Hepatocyte (in vitro differentiated cells): ENCODE data around the gene SIL1. TPM values are rescaled to one million over a fixed set of nuclear protein-coding genes. Genes with fewer than 3 reads are reported as not detected.

ENCODE experiments used
- DNase-seq: peaks from one replicate; pipeline ENCODE4 v3.0.0-alpha.2; 2016; ENCODE audit warnings: low spot score
- H2AFZ ChIP-seq: fragments of 200-600 bp; sonication (generic); 2 replicates; pipeline ENCODE4 v1.6.0; 2016; ENCODE audit warnings: antibody characterized with exemption, mild to moderate bottlenecking
- H3K27ac ChIP-seq: fragments of 200-600 bp; sonication (generic); 2 replicates; pipeline ENCODE4 v1.5.1; 2016; ENCODE audit warnings: mild to moderate bottlenecking
- H3K27me3 ChIP-seq: fragments of 200-600 bp; sonication (generic); 2 replicates; pipeline ENCODE4 v1.6.1; 2016
- H3K36me3 ChIP-seq: fragments of 200-600 bp; sonication (generic); replicated peaks from 2 replicates; pipeline ENCODE4 v1.5.1; 2016; ENCODE audit warnings: low read depth; ENCODE audit not compliant: insufficient read depth
- H3K4me1 ChIP-seq: fragments of 200-600 bp; sonication (generic); 2 replicates; pipeline ENCODE4 v1.5.1; 2016; ENCODE audit warnings: mild to moderate bottlenecking, moderate library complexity; ENCODE audit not compliant: insufficient read depth
- H3K4me2 ChIP-seq: fragments of 200-600 bp; sonication (generic); 2 replicates; pipeline ENCODE4 v1.6.0; 2016
- H3K4me3 ChIP-seq: fragments of 200-600 bp; sonication (generic); 2 replicates; pipeline ENCODE4 v1.5.1; 2016; ENCODE audit warnings: mild to moderate bottlenecking
- H3K79me2 ChIP-seq: fragments of 200-600 bp; sonication (generic); 2 replicates; pipeline ENCODE4 v1.6.0; 2017; ENCODE audit warnings: mild to moderate bottlenecking
- H3K9me2 ChIP-seq: fragments of 200-600 bp; sonication (generic); replicated peaks from 2 replicates; pipeline ENCODE4 v1.6.0; 2017; ENCODE audit warnings: mild to moderate bottlenecking; ENCODE audit not compliant: insufficient read depth
- H3K9me3 ChIP-seq: fragments of 200-600 bp; sonication (generic); 2 replicates; pipeline ENCODE4 v1.5.1; 2016; ENCODE audit warnings: low read depth, mild to moderate bottlenecking
- H4K20me1 ChIP-seq: fragments of 200-600 bp; sonication (generic); 2 replicates; pipeline ENCODE4 v1.6.0; 2016; ENCODE audit warnings: mild to moderate bottlenecking; ENCODE audit not compliant: insufficient read depth, poor library complexity, severe bottlenecking
- EZH2 ChIP-seq: fragments of 200-600 bp; sonication (generic); IDR thresholded peaks from 2 replicates; pipeline ENCODE4 v1.6.1; 2016; ENCODE audit warnings: antibody characterized with exemption, mild to moderate bottlenecking, borderline replicate concordance
- EZH2phosphoT487 ChIP-seq: fragments of 200-600 bp; sonication (generic); IDR thresholded peaks from one replicate; pipeline ENCODE4 v1.6.1; 2018; ENCODE audit warnings: antibody characterized with exemption, mild to moderate bottlenecking, low read depth, moderate library complexity; ENCODE audit not compliant: unreplicated experiment, severe bottlenecking
- WGBS: methylation state at CpG from one replicate; pipeline ENCODE4 v1.1.6; 2016; ENCODE audit warnings: low lambda C conversion rate; ENCODE audit errors: missing lambda C conversion rate; 5-methylcytosine and 5-hydroxymethylcytosine counted together
- polyA plus RNA-seq: library from polyadenylated mRNA; unstranded; fragments of >200 nt; fragmentation: Nextera tagmentation; extraction: Ambion mirVana; gene quantifications from 2 replicates; pipeline ENCODE4 v1.2.1, GENCODE V29; 2016
- total RNA-seq: library from RNA; depleted of rRNA; stranded (reverse); fragments of >200 nt; gene quantifications from 2 replicates; pipeline ENCODE4 v1.2.3, GENCODE V29; 2014
- TF ChIP-seq, protein P1 (sequence below): fragments of 200-600 bp; sonication (generic); IDR thresholded peaks from 2 replicates; pipeline ENCODE4 v1.5.1; 2016; ENCODE audit warnings: antibody characterized with exemption, mild to moderate bottlenecking; ENCODE audit not compliant: poor library complexity

SIL1 gene
- total and polyA plus RNA-seq, 2 experiments from 2014 or later, result 82.0 to 176 TPM

DNA sequence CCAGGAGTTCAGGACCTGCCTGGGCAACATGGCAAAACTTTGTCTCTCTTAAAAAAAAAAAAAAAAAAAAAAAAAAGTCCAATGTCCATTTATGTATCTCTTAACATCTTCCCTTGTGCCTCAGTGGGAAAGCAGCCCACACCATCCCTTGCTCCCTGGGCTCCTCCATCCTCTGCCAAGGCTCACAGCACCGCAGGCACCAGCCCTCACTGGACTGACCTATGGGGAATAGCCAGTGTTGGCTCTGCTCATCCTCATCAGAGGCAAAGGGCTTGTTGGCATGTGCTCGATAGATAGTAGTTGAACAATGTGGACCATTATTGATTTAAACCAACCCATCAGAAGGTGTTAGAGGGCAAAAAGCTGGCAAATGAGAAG lies 261.2 kb downstream of the SIL1 start:
- no peak overlapping the region for H3K27ac ChIP-seq
- H4K20me1 ChIP-seq, result no peaks in the 10 kb centered on the region
- H3K27me3 ChIP-seq, result no peaks in the 10 kb centered on the region
- no peaks in the 10 kb centered on the region for H3K4me1 ChIP-seq
- TF ChIP-seq EZH2phosphoT487 (no peak), EZH2 (no peak)
- TF ChIP-seq, protein P1, sequence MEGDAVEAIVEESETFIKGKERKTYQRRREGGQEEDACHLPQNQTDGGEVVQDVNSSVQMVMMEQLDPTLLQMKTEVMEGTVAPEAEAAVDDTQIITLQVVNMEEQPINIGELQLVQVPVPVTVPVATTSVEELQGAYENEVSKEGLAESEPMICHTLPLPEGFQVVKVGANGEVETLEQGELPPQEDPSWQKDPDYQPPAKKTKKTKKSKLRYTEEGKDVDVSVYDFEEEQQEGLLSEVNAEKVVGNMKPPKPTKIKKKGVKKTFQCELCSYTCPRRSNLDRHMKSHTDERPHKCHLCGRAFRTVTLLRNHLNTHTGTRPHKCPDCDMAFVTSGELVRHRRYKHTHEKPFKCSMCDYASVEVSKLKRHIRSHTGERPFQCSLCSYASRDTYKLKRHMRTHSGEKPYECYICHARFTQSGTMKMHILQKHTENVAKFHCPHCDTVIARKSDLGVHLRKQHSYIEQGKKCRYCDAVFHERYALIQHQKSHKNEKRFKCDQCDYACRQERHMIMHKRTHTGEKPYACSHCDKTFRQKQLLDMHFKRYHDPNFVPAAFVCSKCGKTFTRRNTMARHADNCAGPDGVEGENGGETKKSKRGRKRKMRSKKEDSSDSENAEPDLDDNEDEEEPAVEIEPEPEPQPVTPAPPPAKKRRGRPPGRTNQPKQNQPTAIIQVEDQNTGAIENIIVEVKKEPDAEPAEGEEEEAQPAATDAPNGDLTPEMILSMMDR, result no peak
- no peak overlapping the region for H3K4me3 ChIP-seq
- DNase-seq, result no peak
- no peaks in the 10 kb centered on the region for H3K9me2 ChIP-seq
- H2AFZ ChIP-seq, result no peak overlapping the region
- no peaks in the 10 kb centered on the region for H3K79me2 ChIP-seq
- no peak overlapping the region for H3K4me2 ChIP-seq
- WGBS, result 63% methylated on average over 2 of the region's 2 CpGs
- no peaks in the 10 kb centered on the region for H3K36me3 ChIP-seq
- H3K9me3 ChIP-seq, result no peaks in the 10 kb centered on the region

DNA sequence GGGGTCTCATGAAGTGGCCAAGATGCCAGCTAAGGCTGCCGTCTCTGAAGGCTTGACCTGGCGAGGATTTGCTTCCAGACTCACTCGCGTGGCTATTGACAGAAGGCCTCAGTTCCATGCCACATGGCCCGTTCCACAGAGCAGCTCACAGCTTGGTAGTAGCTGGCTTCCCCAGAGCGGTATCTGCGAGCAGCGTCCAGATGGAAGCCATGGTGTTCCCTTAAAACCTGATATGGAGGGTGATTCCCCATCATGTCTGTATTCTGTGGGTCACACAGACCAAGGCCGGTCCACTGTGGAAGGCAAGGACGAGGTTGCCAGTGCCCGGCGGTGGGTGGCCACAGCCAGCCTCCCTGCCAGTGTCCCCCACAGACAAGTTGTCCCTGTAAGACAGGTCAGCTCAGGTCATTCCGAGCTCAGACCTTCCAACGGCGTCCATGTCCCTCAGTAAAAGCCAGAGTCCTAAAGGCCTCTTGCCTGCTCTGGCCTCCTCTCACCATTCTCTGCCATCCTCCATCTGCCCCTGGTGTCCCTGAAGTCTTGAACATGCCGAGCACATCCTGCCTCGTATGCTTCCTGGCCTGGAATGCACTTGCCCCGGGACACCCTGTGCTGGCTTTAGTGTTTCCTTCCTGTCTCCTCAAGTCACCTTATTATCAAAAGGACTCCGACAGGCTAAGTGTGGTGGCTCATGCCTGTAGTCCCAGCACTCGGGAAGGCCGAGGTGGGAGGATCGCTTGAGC lies 261.8 kb downstream of the SIL1 start:
- whole genome bisulfite sequencing, result 92% methylated on average over 22 of the region's 22 CpGs
- H3K4me3 ChIP-seq, result no peak overlapping the region
- no peak overlapping the region for H3K4me2 ChIP-seq
- no peaks in the 10 kb centered on the region for H3K79me2 ChIP-seq
- H4K20me1 ChIP-seq, result no peaks in the 10 kb centered on the region
- no peak for TF ChIP-seq EZH2phosphoT487
- TF ChIP-seq EZH2, result no peak
- TF ChIP-seq, protein P1, result no peak
- no peaks in the 10 kb centered on the region for H3K9me3 ChIP-seq
- H3K36me3 ChIP-seq, result no peaks in the 10 kb centered on the region
- no peak overlapping the region for H3K27ac ChIP-seq
- H3K9me2 ChIP-seq, result no peaks in the 10 kb centered on the region
- no peaks in the 10 kb centered on the region for H3K27me3 ChIP-seq
- no peaks in the 10 kb centered on the region for H3K4me1 ChIP-seq
- no peak overlapping the region for H2AFZ ChIP-seq
- DNase-seq, result no peak

DNA sequence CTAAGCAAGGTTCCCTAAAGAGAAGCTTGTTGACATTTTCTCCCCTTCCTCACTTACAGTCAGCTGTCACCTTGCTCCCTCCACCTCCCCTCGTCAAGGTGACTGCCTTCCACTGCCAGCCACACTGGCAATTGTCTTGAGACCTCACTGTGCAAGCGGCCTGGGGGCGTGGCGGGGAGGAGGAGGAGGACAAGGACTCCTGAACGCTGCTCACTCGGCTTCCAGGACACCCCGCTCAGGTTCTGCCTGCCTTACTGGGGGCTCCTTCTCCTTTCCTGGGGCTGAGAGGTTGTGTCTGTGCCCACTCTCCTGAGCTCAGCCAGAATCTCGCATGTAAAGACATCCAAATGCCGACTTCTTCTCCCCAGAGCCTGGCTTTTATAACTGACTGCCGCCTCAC lies 262.7 kb downstream of the SIL1 start:
- Histone ChIP-seq H3K9me3 (no peaks in the 10 kb centered on the region), H3K79me2 (no peaks in the 10 kb centered on the region), H3K4me1 (no peaks in the 10 kb centered on the region), H3K9me2 (no peaks in the 10 kb centered on the region), H2AFZ (no peak overlapping the region), H3K36me3 (no peaks in the 10 kb centered on the region), H3K4me2 (no peak overlapping the region), H3K4me3 (no peak overlapping the region), H4K20me1 (no peaks in the 10 kb centered on the region), H3K27me3 (no peaks in the 10 kb centered on the region), H3K27ac (no peak overlapping the region)
- no peak for DNase-seq
- 83% methylated on average over 8 of the region's 10 CpGs for WGBS
- no peak for TF ChIP-seq EZH2phosphoT487
- TF ChIP-seq EZH2, result no peak
- TF ChIP-seq, protein P1, result no peak
